Natural killer cell (primary cell): ENCODE measurements around the gene BAK1. TPM values are rescaled to one million over a fixed set of nuclear protein-coding genes. Genes with fewer than 3 reads are reported as not detected.

ENCODE experiments used
- ATAC-seq, 3 donors: fragments of 150-1000 bp in 2 of 3; fragments of 200-7000 bp in 1 of 3; cut with Tn5 transposase; 1 replicate in 1 of 3; 2 replicates in 2 of 3; pipeline ENCODE4 v1.10.0; 2021; ENCODE audit warnings: mild to moderate bottlenecking in 2 of 3, moderate library complexity in 2 of 3
- DNase-seq, 2 donors: peaks; one replicate each; pipeline versions ENCODE4 v3.0.0 to v3.0.0-alpha.2; 2013 to 2021; ENCODE audit warnings: mixed read lengths in 1 of 2
- H3K27ac ChIP-seq: one replicate; pipeline ENCODE4 v1.5.1; 2013; ENCODE audit warnings: mild to moderate bottlenecking, low read length
- H3K27me3 ChIP-seq: one replicate; pipeline ENCODE4 v1.6.1; 2013; ENCODE audit warnings: low read length; ENCODE audit not compliant: control insufficient read depth, insufficient read depth
- H3K36me3 ChIP-seq: one replicate; pipeline ENCODE4 v1.6.1; 2013; ENCODE audit warnings: low read length; ENCODE audit not compliant: control insufficient read depth, insufficient read depth
- H3K4me1 ChIP-seq: one replicate; pipeline ENCODE4 v1.6.1; 2013; ENCODE audit warnings: low read length; ENCODE audit not compliant: control insufficient read depth, insufficient read depth
- H3K4me3 ChIP-seq: one replicate; pipeline ENCODE4 v1.5.1; 2013; ENCODE audit warnings: low read length
- H3K9me3 ChIP-seq: one replicate; pipeline ENCODE4 v1.6.1; 2013; ENCODE audit warnings: low read length; ENCODE audit not compliant: control insufficient read depth, insufficient read depth
- H3K27ac Mint-ChIP-seq, 2 donors: one replicate each; pipeline ENCODE4 v1.8.0; 2022; ENCODE audit warnings: mild to moderate bottlenecking in 2 of 2, mixed read lengths in 2 of 2, moderate library complexity in 1 of 2
- H3K27me3 Mint-ChIP-seq, 2 donors: one replicate each; pipeline ENCODE4 v1.8.0; 2022; ENCODE audit warnings: low read depth in 2 of 2, mixed read lengths in 2 of 2
- H3K36me3 Mint-ChIP-seq: one replicate; pipeline ENCODE4 v1.8.0; 2022; ENCODE audit warnings: mixed read lengths
- H3K4me1 Mint-ChIP-seq, 2 donors: one replicate each; pipeline ENCODE4 v1.8.0; 2022; ENCODE audit warnings: mixed read lengths in 2 of 2
- H3K4me3 Mint-ChIP-seq: one replicate; pipeline ENCODE4 v1.8.0; 2022; ENCODE audit warnings: mild to moderate bottlenecking, moderate library complexity, mixed read lengths
- H3K9me3 Mint-ChIP-seq, 2 donors: one replicate each; pipeline ENCODE4 v1.8.0; 2022; ENCODE audit warnings: mixed read lengths in 2 of 2
- WGBS: methylation state at CpG from one replicate; pipeline ENCODE4 v1.1.7; 2013; ENCODE audit warnings: missing lambda C conversion rate; ENCODE audit not compliant: insufficient coverage; 5-methylcytosine and 5-hydroxymethylcytosine counted together
- intact Hi-C: fragments of 100-400 bp; cut with micrococcal nuclease; formaldehyde crosslinking; loops from one replicate; pipeline ENCODE4 v1.14.2; 2022
- total RNA-seq, 4 donors: library from RNA; stranded (reverse); fragments of 120-200 nt in 1 of 4; gene quantifications; one replicate each; pipeline versions ENCODE4 v1.2.3 to v1.2.4, GENCODE V29; 2013 to 2022
- TF ChIP-seq, protein P1 (sequence below): fragments of 200-600 bp; IDR thresholded peaks from one replicate; pipeline ENCODE4 v1.8.0; 2022; ENCODE audit warnings: antibody characterized with exemption

The BAK1 gene
- total RNA-seq, 3 donors from 2014 or later (not counting 1 experiment from before 2014, with no cell fraction given) = 36.3 to 49.8 (median 40.7) TPM

DNA sequence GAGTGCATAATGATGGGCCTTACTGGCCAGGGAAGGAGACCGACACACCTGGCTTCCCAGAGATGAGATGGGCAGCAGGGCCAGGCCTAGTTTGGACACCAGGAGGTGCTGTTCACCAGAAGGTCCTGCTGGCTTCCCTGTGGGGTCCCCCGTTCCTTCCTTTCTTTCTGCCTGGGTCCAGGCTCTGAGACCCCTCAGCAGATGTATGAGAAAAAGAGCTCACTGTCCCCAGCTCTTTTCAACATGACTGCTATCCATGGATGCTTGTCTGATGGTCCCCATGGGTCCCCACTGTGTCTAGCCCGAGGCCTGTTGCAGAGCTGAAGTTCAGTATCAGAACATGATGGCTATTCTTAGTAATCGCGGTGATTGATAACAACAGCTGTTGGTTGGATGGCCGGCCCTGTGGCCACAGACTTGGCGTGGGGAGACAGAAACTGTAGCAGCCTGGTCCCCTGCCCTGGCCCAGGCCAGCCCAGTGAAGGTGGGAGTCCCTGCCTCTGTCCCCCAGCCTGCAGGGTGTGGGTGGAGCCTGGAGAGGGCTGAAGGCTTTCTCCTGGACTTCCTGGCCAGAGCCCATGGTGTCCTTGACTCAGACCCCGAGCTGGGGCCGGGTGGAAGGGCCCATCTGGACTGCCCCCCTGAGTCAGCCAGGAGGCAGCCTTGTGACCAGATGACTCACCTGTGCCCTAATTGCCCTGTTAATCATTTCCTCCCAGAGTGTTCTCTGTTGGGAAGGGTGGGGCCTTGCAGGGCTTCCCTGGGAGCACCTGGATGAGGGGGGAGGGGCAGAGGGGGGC, 9.9 kb upstream of the BAK1 start:
- Mint-ChIP-seq H3K36me3 (no peaks in the 10 kb centered on the region), H3K4me1 (peaks cover 13 to 24% of the 10 kb centered on the region in 2 donors), H3K27me3 (peaks cover 8 to 14% of the 10 kb centered on the region in 2 donors), H3K27ac (peak overlapping the region in 1 of 2 donors; percentile 36), H3K9me3 (no peaks in the 10 kb centered on the region), H3K4me3 (no peak overlapping the region)
- no peaks in the 10 kb centered on the region for H3K9me3 ChIP-seq
- TF ChIP-seq, protein P1, sequence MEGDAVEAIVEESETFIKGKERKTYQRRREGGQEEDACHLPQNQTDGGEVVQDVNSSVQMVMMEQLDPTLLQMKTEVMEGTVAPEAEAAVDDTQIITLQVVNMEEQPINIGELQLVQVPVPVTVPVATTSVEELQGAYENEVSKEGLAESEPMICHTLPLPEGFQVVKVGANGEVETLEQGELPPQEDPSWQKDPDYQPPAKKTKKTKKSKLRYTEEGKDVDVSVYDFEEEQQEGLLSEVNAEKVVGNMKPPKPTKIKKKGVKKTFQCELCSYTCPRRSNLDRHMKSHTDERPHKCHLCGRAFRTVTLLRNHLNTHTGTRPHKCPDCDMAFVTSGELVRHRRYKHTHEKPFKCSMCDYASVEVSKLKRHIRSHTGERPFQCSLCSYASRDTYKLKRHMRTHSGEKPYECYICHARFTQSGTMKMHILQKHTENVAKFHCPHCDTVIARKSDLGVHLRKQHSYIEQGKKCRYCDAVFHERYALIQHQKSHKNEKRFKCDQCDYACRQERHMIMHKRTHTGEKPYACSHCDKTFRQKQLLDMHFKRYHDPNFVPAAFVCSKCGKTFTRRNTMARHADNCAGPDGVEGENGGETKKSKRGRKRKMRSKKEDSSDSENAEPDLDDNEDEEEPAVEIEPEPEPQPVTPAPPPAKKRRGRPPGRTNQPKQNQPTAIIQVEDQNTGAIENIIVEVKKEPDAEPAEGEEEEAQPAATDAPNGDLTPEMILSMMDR = peak; percentile 66
- intact Hi-C loops = loop anchor here (1.0 kb wide), 1 partner anchor 110 kb away; no protein-coding TSS in a partner anchor
- H3K4me3 ChIP-seq = no peak overlapping the region
- no peaks in the 10 kb centered on the region for H3K36me3 ChIP-seq
- H3K27me3 ChIP-seq = no peaks in the 10 kb centered on the region
- peaks cover 33% of the 10 kb centered on the region for H3K4me1 ChIP-seq
- no peak overlapping the region for H3K27ac ChIP-seq
- 59% methylated on average over 9 of the region's 9 CpGs for WGBS
- DNase-seq (peak in 1 of 2 donors; percentile 69), ATAC-seq (no peak)

DNA sequence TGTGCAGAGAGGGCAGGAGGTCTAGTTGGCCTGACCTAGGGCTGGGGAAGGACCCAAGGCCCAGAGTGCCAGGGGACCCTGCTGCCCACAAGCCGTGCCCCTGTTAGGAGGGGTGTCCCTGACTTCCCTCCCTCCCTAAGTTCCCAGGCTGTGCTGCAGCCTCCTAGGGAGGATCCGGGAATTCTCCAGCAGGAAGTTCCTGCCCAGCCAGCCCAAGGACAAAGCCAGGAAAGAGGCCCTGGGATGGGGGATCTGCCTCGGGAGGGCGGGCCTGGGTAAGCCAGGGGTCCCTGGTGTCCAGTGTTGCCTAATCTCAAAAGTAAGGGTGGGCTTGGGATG, 9.3 kb upstream of the BAK1 start:
- WGBS = 86% methylated on average over 4 of the region's 4 CpGs
- Mint-ChIP-seq H3K27me3 (peaks cover 8 to 10% of the 10 kb centered on the region in 2 donors), H3K27ac (no peak overlapping the region), H3K4me3 (no peak overlapping the region), H3K9me3 (no peaks in the 10 kb centered on the region), H3K4me1 (peaks cover 13 to 28% of the 10 kb centered on the region in 2 donors), H3K36me3 (no peaks in the 10 kb centered on the region)
- DNase-seq = no peak
- no peak for ATAC-seq
- H3K27me3 ChIP-seq = no peaks in the 10 kb centered on the region
- no peaks in the 10 kb centered on the region for H3K9me3 ChIP-seq
- no peak overlapping the region for H3K27ac ChIP-seq
- peaks cover 33% of the 10 kb centered on the region for H3K4me1 ChIP-seq
- no peak overlapping the region for H3K4me3 ChIP-seq
- TF ChIP-seq, protein P1 = no peak
- intact Hi-C loops = loop anchor here (1.0 kb wide), 1 partner anchor 111 kb away; no protein-coding TSS in a partner anchor
- H3K36me3 ChIP-seq = no peaks in the 10 kb centered on the region

DNA sequence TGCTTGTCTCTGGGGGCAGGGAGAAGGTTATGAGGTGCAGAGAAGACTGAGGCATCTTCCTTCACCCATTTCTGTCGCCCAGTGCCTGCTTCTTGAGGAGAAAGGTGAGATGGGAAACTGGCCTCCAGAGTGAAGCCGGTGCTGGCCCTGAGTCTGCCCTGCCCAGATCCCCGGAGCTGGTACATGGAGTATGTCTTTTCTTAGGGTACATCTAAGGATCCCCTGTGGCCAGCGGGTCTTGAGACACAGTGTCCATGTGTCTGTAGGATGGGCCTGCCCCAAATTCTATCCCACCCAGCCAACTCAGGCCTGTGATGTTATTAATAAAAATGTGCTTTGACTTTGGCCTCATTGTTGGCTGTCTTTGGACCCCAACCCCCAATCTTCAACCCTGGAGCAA, 8.8 kb upstream of the BAK1 start:
- DNase-seq = no peak
- H3K4me3 Mint-ChIP-seq = no peak overlapping the region
- Histone ChIP-seq H3K36me3 (no peaks in the 10 kb centered on the region), H3K4me1 (peaks cover 33% of the 10 kb centered on the region), H3K27me3 (no peaks in the 10 kb centered on the region), H3K4me3 (no peak overlapping the region), H3K27ac (no peak overlapping the region), H3K9me3 (no peaks in the 10 kb centered on the region)
- peak overlapping the region in 1 of 2 donors; percentile 33 for H3K27ac Mint-ChIP-seq
- H3K4me1 Mint-ChIP-seq = peaks cover 13 to 28% of the 10 kb centered on the region in 2 donors
- intact Hi-C loops = loop anchor here (1.0 kb wide), 1 partner anchor 111 kb away; no protein-coding TSS in a partner anchor
- no peaks in the 10 kb centered on the region for H3K9me3 Mint-ChIP-seq
- H3K27me3 Mint-ChIP-seq = peaks cover 8 to 10% of the 10 kb centered on the region in 2 donors
- 96% methylated on average over 4 of the region's 4 CpGs for WGBS
- H3K36me3 Mint-ChIP-seq = no peaks in the 10 kb centered on the region
- TF ChIP-seq, protein P1 = no peak
- ATAC-seq = no peak
